ENCODE data around the gene C15orf61.

- TF ChIP-seq CTCF (conservative IDR thresholded peaks at IDR 0.05) (no peak), ZFX (IDR thresholded peaks at IDR 0.05) (no peak)
Measured at GRCh38 chr15:67511606-67512005, 9.3 kb upstream of the C15orf61 start.

Data from C4-2B (cell line).